GM21723 (cell line): Measurements from ENCODE around the gene EXOC6.
"Not testable (repeated sequence)": the region's sequence is repeated elsewhere in the genome, so short reads cannot be mapped to it uniquely, and the experiment has no call there.

Source experiments
- ATAC-seq: cut with Tn5 transposase; IDR thresholded peaks from one replicate; pipeline ENCODE4 v1.9.1; 2021; ENCODE audit warnings: mild to moderate bottlenecking, moderate library complexity; ENCODE audit not compliant: unreplicated experiment

The EXOC6 gene

DNA sequence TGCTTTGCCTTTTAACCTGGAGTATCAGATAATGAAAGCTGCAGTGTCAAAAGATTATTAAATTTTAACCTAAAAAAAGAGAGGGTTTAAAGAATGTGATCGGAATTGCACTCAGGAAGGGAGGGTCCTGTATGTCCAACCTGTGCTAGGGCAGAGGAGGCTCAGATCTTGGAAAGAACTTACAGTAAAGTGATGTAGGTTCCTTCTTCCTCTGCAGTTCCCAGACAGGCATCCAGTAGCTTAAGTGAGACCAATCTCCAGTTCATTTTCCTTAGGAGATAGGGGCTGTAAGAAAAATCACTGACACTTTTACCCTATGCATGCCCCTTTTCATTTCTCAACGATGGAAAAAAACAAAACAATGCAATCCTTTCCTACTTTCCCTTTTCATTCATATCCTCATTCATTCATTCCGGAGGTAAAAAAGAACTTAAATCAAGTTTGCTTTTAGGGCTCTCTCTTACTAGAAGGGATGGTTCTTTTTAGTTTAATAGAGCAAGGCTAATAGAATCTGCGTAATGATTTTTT, 28.3 kb downstream of the EXOC6 start:
- ATAC-seq = no peak

DNA sequence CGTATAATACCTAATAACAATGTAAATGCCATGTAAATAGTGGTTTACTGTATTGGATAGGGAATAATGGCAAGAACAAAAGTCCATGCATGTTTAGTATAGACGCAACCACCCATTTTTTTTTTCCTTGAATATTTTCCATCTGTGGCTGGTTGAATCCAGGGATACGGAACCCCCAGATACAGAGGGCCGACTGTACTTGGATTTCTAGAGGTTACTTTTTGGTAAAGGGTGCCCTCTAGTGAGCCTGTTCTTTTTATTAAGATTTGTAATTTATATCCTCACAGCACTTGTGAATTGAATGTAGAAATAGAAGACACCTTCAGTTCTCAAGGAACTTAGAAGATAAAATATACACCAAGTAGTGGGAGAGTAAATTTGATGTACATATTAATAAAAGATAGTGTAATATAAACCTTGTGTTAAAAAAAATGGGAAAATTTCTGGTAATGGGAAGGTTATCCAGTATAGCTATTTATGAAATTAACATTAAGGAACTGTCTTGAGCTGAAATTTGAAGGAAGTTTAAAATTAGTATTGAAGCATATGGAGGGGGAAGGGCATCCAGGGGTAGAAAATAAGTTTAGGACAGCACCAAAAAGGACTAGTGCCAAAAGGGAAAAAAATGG, 32.0 kb downstream of the EXOC6 start:
- ATAC-seq = no peak

DNA sequence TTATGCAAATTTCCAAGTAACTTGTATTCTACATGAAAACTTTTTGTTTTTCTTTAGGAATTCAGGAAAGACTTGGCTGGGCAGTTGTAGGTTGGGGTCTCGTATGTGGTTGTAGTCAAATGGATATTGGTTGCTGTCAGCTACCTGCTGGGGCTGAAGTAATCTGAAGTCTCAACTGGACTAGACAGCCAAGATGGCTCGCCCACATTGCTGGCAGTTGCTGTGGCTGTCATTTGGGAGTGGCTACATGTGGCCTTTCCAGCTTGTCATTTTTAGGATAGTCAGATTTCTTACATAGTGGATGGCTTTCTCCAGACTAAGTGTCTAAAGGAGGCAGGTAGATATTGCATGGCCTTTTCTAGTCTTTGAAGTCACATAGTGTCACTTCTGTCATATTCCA, 32.6 kb downstream of the EXOC6 start:
- no peak for ATAC-seq

DNA sequence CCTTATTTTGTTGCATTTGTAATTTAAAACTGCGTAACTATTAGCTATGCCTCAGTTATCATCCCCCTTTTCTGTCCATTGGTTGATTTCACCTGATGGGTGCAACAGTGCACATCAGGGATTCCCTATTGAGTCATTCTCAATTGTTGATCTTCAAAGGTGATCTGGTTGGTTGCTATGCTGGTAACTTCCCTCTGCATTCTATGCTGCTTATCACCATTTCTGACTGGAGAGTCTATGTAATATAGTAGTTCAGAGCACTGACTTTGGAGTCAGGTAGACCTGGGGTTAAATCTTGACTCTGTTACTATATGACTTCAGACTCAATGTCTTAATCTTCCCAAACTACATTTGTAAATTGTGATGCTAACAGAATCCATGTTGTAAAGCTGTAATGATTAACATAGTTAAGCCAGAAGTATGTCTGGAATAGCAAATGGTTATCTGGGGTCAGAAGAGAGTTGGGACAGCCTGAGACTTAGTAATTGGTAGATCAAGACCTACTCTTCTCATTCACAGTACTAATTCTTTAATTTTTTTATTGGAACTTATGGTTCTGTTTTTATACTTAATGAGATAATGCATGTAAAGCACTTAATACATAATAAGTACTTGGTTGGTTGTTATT, 38.1 kb downstream of the EXOC6 start:
- ATAC-seq = no peak

DNA sequence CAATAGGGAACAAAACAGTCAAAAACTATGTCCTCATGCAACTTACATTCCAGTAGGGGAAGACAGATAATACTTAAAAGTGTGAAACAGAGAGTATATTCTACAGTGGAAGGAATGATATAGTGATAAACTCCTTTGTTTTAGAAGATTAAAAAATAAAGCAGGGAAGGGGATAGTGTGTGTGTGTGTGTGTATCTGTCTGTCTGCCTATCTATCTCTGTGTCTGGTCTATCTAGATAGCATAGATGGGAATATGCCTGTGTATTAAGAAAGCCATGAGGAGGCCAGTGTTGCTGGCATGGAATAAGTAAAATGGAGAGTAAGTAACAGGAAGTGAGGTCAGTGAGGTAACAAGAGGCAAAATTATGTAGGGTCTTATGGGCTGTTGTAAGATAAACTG, 42.2 kb downstream of the EXOC6 start:
- ATAC-seq = no peak

DNA sequence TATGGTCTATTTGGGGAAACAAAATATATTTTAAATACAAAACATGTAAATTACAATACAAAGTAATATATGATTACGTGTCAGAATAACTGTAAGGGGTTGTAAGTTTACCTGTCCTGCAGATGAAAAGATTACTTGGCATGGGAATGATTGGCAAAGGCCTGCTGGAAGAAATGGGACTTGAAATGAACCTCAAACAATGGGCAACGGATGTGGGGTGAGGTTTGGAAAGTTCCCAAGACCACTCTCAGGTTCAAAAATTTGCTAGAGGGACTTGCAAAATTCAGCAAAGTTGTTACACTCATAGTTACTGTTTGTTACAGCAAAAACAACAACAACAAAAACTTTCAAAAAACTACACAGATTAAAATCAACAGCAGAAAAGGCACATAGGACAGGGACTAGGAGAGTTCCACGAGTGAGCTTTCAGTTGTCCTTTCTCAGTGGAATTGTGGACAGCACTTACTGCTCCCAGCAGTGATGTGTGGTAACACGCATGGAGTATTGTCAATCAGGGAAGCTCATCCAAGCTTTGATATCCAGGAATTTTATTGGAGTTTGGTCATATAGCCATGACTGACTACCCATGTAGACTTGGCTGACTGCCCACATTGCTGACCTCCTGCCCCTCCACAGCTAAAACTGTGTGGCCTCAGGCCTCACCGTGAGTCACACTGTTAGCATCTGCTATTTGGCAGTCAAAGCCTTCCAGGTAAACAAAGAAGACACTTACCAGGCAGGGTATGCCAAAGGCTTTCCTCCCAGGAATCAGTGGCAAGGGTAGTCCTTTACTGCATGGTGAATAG, 43.8 kb downstream of the EXOC6 start:
- no peak for ATAC-seq

DNA sequence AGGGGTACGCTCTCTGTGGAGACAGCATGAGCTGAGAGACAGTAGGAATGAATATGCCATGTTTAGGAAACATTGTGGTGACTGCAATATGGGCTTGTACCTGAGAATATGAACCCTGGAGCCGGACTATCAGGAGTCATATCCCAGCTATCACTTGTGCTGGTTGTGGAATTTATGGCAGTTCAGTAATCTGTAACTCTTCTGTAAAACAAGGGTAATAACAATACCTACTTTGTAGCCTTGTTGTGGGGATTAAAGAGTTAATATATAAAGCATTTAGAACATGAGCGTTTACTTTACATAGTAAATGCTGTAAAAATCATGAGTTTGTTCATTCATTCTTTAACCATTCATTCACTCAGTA, 44.4 kb downstream of the EXOC6 start:
- ATAC-seq = no peak

DNA sequence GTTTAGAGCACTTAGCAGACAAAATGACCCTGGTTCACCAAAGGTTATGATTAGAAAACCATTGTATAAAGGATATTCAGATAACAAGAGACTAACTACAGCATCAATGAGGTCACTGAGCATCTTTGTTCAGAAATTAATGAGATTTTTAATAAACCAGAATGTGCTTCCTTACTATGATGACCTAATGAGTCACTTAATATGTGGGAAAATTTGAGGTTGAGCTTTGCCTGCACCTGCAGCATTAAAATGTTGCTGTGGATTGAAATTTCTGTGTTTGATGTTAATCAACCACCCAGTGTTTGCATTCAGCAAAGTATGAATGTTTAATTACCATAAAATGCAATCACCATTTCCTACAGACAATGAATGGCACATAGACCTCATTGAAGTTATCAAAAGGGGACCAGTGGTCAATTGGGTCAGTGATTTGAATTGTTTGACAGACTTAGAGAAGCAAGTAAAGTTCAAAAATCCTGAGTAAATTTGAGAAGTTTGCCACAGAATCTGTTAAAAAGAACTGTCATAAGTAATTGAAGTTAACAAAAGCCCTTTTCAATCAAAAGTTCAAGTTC, 45.8 kb downstream of the EXOC6 start:
- no peak for ATAC-seq

DNA sequence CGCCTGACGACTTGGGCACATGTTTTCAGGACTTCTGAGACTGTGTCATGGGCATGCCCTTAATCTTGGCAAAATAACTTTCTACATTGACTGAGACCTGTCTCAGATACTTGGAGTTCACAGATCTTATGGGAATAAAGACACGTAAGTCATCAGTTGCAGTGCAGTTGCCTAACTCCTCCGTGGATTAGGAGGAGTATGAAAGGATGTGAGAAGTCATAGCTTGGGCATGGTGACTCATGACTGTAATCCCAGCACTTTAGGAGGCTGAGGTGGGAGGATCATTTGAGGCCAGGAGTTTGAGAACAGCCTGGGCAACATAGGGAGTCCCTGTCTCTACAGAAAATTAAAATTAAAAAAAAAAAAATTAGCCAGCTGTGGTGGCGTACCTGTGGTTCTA, 49.6 kb downstream of the EXOC6 start:
- ATAC-seq = no peak

DNA sequence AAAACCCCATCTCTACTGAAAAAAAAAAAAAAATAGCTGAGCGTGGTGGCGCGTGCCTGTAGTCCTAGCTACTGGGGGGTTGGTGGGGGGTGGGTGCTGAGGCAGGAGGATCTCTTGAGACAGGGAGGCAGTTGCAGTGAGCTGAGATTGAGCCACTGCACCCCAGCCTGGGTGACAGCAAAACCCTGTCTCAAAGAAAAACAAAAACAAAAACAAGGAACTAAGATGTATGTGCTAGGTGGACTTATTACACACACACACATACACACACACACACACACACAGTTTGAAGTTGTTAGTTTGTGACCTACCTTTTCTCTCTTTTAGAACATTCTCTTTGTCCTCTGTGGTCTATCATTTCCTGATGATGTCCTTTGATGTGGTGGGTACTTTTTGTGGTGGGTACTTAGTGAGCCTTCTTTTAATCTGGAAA, 53.5 kb downstream of the EXOC6 start:
- ATAC-seq = no peak

DNA sequence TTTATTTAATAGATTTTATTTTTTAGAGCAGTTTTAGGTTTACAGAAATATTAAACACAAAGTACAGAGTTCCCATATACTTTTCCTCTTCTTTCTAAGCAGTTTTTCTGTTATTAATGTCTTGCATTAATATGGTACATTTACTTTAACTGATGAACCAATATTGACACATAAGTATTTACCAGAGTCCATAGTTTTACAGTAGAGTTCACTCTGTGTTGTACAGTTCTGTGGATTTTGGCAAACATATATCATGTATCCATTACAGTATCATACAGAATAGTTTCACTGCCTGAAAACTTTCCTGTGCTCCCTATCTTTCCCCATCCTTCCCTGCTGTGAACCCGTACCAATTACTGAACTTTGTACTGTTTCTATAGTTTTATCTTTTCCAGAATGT, 55.3 kb downstream of the EXOC6 start:
- ATAC-seq = no peak

DNA sequence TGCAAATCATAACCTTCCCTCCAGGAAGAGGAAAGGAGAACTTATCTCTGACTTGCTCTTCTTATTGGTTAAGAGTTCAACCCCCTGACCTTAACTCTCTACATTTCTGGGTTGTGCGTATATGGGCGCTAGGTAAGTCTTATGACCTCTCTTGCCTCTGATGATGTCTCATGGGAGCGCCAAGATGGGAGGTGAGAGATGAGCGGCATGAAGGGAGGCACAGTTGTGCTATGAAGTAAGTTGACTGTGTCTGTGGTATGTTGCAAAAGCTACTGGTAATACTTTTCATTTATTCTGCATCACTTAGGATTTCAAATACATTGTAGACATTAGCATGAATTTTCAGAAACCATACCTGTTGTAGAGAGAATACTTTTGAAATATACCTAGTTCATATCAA, 59.0 kb downstream of the EXOC6 start:
- no peak for ATAC-seq

DNA sequence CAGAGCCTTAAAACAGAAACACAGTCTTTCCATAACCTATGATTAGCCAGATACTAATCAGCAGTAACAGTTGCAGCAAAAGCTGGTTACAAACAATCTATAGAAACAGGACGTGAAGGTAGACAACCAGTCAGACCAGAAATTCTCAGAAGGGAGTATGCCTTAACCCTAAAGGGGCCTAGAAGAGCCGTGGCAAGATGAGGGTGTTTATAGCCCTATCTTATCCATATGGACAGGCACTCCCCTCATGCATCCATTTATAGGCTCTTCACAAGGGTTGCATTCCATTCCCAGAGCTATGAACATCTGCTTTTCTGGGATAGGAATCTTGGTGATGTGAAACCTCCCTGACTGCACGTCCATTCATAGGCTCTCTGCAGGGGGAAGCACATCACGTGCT, 64.3 kb downstream of the EXOC6 start:
- ATAC-seq = not testable (repeated sequence)

DNA sequence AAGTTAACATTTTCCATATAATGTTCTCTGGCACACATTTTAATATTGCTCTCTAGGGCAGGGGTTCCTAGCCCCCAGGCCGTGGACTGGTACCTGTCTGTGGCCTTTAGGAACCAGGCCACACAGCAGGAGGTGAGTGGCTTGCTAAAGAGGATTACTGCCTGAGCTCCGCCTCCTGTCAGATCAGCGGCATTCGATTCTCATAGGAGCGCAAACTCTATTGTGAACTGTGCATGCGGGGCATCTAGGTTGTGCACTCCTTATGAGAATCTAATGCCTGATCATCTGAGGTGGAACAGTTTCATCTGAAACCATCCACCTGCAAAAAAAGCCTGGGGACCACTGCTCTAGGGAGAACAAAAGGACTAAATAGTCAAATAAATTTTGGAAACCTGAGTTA, 65.7 kb downstream of the EXOC6 start:
- ATAC-seq = no peak

DNA sequence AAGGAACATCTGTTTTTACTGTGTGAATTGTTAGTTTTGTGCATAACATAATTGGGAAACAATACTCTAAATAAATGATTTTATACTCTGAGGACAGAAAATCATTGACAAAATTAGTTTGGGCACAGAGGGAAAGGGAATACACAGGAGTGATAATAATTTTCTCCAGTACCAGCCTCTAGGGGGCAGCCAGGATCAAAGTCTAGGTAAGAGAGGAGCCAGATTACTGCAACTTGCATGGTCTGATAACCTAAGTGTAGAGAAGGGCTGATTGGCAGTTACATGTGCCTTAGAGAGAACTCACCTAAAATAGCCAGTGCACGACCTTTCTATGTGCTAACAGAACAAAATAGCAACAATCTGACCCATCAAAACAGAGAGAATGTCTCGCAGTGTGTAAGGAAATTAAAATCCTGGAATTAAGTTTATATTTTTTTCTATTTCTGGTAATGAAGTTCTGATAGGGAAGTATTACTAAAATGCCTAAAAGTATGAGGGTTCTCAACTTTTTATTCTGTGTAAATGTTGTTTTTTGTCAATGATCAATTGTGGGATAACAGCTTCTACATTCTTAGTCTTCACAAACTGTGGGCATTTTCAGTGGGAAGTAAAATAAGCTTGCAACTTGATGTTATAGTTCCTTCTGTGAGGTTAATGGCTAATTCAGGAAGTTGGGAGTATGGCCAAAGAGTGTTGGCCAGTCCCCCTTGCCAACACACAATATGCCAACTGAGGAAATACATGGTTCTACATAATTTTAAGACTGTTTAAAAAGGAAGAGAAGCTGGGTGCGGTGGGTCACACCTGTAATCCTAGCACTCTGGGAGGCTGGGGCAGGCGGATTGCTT, 66.4 kb downstream of the EXOC6 start:
- ATAC-seq = no peak

DNA sequence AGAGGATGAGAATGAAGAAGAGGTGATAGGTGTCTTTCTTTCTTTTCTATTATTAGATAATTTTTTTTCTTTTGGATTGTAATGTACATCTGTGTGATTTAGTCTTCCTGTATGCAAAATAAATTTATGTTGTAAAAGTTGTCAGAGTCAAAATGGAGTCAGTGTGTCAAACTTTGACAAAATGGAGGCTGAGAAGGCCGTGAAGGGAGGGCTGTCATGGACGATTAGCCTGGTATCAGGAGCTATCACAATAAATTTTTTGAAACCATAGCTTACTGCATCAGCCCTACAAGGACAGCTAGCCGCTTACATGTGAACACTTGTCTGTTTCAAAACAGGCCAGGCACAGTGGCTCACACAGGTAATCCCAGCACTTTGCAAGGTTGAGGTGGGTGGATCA, 67.6 kb downstream of the EXOC6 start:
- no peak for ATAC-seq

DNA sequence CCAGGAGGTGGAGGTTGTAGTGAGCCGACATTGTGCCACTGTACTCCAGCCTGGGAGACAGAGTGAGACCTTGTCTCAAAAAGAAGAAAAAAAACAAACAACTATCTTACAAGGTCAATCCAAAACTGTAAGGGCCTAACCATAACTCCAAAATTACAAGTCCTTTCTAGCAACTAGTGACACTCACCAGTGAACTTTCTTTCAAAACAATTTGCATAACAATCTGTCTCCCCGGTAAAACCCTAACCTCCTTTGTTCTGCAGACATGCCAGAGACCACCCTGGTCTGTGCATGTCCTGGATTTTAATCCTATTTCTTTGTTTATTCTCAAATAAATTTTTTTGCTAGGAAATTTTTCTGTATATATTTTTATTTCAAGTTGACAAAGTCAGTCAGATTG, 68.1 kb downstream of the EXOC6 start:
- ATAC-seq = no peak

DNA sequence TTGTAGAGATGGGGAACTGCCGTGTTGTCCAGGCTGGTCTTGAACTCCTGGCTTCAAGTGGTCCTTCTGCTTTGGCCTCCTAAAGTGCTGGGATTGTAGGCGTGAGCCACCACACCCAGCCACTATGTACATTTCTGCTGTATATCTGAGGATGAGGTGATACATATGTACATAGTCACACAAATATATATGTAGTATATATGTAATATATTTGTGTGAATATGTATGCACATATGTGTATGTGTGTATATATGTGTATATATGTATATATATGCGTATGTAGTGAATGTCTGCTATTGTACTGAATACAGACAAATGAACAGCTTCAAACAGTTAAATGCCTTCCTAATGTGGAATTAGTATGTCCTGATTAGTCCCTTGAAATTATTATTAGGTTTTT, 70.3 kb downstream of the EXOC6 start:
- no peak for ATAC-seq

DNA sequence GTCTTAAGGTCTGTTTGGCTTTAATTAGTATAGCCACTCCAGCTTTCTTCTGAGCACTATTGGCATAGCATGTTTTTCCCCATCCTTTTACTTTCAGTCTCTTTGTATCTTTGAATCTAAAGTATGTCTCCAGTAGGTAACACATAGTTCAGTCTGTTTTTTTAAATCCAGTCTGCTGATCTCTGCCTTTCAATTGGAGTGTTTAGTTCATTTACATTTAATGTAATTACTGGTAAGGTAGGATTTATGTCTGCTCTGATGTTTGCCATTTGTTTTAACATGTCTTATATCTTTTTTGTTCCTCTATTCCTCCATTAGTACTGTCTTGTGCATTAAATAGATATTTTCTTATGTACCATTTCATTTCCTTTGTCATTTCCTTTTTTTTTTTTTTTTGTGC, 72.5 kb downstream of the EXOC6 start:
- ATAC-seq = no peak

DNA sequence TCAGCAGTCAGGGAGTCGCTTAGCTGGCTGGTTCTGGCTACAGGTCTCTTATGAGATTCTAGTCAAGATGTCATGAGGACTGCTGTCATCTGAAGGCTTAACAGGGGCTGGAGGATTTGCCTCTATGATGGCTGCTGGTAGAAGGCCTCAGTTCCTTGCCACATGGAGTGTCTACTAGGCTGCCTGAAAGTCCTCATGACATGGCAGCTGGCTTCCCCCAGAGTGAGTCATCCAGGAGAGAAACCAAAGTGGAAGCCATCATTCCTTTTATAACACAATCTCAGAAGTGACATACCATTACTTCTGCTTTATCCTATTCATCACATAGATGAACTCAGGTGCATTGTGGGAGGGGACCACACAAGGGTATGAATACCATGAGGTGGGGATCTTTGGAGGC, 75.1 kb downstream of the EXOC6 start:
- ATAC-seq = no peak

DNA sequence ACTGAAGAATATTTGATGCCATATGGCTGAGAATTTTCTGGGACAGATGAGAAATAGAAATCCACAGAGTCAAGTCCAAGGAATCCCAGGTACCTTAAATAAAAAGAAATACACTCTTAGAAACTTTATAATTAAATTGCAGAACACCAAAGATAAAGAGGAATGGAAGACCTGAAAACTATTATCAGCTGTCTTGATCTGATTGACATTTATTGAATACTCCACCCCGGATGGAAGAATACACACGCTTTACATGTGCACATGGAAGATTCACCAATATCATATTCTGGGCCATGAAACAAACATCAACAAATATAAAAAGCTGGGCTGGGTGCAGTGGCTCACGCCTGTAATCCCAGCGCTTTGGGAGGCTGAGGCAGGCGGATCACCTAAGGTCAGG, 81.6 kb downstream of the EXOC6 start:
- ATAC-seq = no peak
